ENCODE results near the gene GLA.

GLA gene

GRCh38 chrX:101397779-101398178, 9.9 kb downstream of the GLA start:
- DNase-seq (ENCODE audit: low read depth in 3 of 3): no peak

GRCh38 chrX:101395789-101396188, 11.9 kb downstream of the GLA start:
- DNase-seq (ENCODE audit: low read depth in 3 of 3): no peak

- DNase-seq (ENCODE audit: low read depth in 3 of 3): no peak
These were observed 13.4 kb downstream of the GLA start for GRCh38 chrX:101394372-101394771.

- DNase-seq (ENCODE audit: low read depth in 3 of 3): no peak
These were observed 14.0 kb downstream of the GLA start for GRCh38 chrX:101393530-101394305.

GRCh38 chrX:101391831-101392230, 15.9 kb downstream of the GLA start:
- no peak for DNase-seq (ENCODE audit: low read depth in 3 of 3)

- peak; percentile 55 to 78 (median 64) for DNase-seq (ENCODE audit: low read depth in 3 of 3)
These were observed 16.8 kb downstream of the GLA start, which contains the start of gene RPL36A for GRCh38 chrX:101390664-101391525. Gene RPL36A (plus strand): TSS chrX:101391011. CDS start chrX:101391044, 33 bp downstream.

- DNase-seq (ENCODE audit: low read depth in 3 of 3): no peak
These were observed 19.1 kb downstream of the GLA start for GRCh38 chrX:101388604-101389003.

GRCh38 chrX:101386542-101386885, 21.2 kb downstream of the GLA start:
- DNase-seq (ENCODE audit: low read depth in 3 of 3): no peak

GRCh38 chrX:101385795-101386541, 21.8 kb downstream of the GLA start, which contains the start of gene BTK:
Gene BTK (minus strand): TSS chrX:101386191. CDS start chrX:101375284, 10,907 bp downstream.
- no peak for DNase-seq (ENCODE audit: low read depth in 3 of 3)

GRCh38 chrX:101385026-101385684, 22.6 kb downstream of the GLA start:
- no peak for DNase-seq (ENCODE audit: low read depth in 3 of 3)

- no peak for DNase-seq (ENCODE audit: low read depth in 3 of 3)
These were observed 24.0 kb downstream of the GLA start for GRCh38 chrX:101383679-101384205.

GRCh38 chrX:101377547-101377946, 30.2 kb downstream of the GLA start:
- no peak for DNase-seq (ENCODE audit: low read depth in 3 of 3)

- no peak for DNase-seq (ENCODE audit: low read depth in 3 of 3)
These were observed 36.7 kb downstream of the GLA start for GRCh38 chrX:101370888-101371504.

GRCh38 chrX:101369687-101370086, 38.0 kb downstream of the GLA start:
- DNase-seq (ENCODE audit: low read depth in 3 of 3): no peak

- DNase-seq (ENCODE audit: low read depth in 3 of 3): no peak
These were observed 38.9 kb downstream of the GLA start for GRCh38 chrX:101368800-101369199.

- DNase-seq (ENCODE audit: low read depth in 3 of 3): no peak
These were observed 42.4 kb downstream of the GLA start for GRCh38 chrX:101365301-101365795.

- DNase-seq (ENCODE audit: low read depth in 3 of 3): no peak
These were observed 45.0 kb downstream of the GLA start for GRCh38 chrX:101362757-101363156.

GRCh38 chrX:101362116-101362515, 45.6 kb downstream of the GLA start:
- no peak for DNase-seq (ENCODE audit: low read depth in 3 of 3)

- no peak for DNase-seq (ENCODE audit: low read depth in 3 of 3)
These were observed 47.3 kb downstream of the GLA start for GRCh38 chrX:101360390-101360789.

- DNase-seq (ENCODE audit: low read depth in 3 of 3): no peak
These were observed 47.8 kb downstream of the GLA start for GRCh38 chrX:101359966-101360365.
